Stimulated activated CD4-positive, alpha-beta T cell treated with anti-CD3 and anti-CD28 coated beads, Interleukin-12 subunit alpha, Interleukin-12 subunit beta, amount 100 ng/mL, for 4 hours (primary cell): ENCODE results near the gene CARD11.

ENCODE experiments used
- DNase-seq: peaks from one replicate; pipeline ENCODE4 v3.0.0-alpha.2; 2020

CARD11 gene

GRCh38 chr7:3043544-3044371 is at the start of gene CARD11:
Gene CARD11 (minus strand): TSS chr7:3043867. CDS start chr7:2958506, 85,361 bp downstream.
- DNase-seq, result peak; percentile 55

- peak; percentile 43 for DNase-seq
These were observed 48.8 kb upstream of the CARD11 start for GRCh38 chr7:3092468-3092867.

GRCh38 chr7:3091631-3092030 is 48.0 kb upstream of the CARD11 start:
- no peak for DNase-seq

- no peak for DNase-seq
These were observed 45.8 kb upstream of the CARD11 start for GRCh38 chr7:3089493-3089892.

- no peak for DNase-seq
These were observed 43.6 kb upstream of the CARD11 start for GRCh38 chr7:3087243-3087755.

GRCh38 chr7:3083350-3083749 is 39.7 kb upstream of the CARD11 start:
- DNase-seq, result no peak

GRCh38 chr7:3082831-3083230 is 39.2 kb upstream of the CARD11 start:
- no peak for DNase-seq

- no peak for DNase-seq
These were observed 38.7 kb upstream of the CARD11 start for GRCh38 chr7:3082386-3082785.

GRCh38 chr7:3080106-3080505 is 36.4 kb upstream of the CARD11 start:
- no peak for DNase-seq

GRCh38 chr7:3078514-3078913 is 34.8 kb upstream of the CARD11 start:
- DNase-seq, result no peak

GRCh38 chr7:3076700-3077099 is 33.0 kb upstream of the CARD11 start:
- DNase-seq, result no peak

GRCh38 chr7:3076163-3076562 is 32.5 kb upstream of the CARD11 start:
- no peak for DNase-seq

- DNase-seq, result no peak
These were observed 31.8 kb upstream of the CARD11 start for GRCh38 chr7:3075441-3075840.

GRCh38 chr7:3074459-3074821 is 30.8 kb upstream of the CARD11 start:
- DNase-seq, result no peak

GRCh38 chr7:3073763-3074458 is 30.2 kb upstream of the CARD11 start:
- no peak for DNase-seq

- no peak for DNase-seq
These were observed 27.2 kb upstream of the CARD11 start for GRCh38 chr7:3070908-3071307.

- DNase-seq, result no peak
These were observed 26.2 kb upstream of the CARD11 start for GRCh38 chr7:3069771-3070449.

- no peak for DNase-seq
These were observed 24.9 kb upstream of the CARD11 start for GRCh38 chr7:3068530-3068929.

- DNase-seq, result no peak
These were observed 24.1 kb upstream of the CARD11 start for GRCh38 chr7:3067606-3068380.

- no peak for DNase-seq
These were observed 23.5 kb upstream of the CARD11 start for GRCh38 chr7:3067193-3067592.

GRCh38 chr7:3066506-3066905 is 22.8 kb upstream of the CARD11 start:
- no peak for DNase-seq

GRCh38 chr7:3065724-3066143 is 22.1 kb upstream of the CARD11 start:
- DNase-seq, result peak; percentile 53

GRCh38 chr7:3064067-3064466 is 20.4 kb upstream of the CARD11 start:
- DNase-seq, result no peak
